ENCODE measurements around the gene IL1RAP.

The IL1RAP gene

DNA sequence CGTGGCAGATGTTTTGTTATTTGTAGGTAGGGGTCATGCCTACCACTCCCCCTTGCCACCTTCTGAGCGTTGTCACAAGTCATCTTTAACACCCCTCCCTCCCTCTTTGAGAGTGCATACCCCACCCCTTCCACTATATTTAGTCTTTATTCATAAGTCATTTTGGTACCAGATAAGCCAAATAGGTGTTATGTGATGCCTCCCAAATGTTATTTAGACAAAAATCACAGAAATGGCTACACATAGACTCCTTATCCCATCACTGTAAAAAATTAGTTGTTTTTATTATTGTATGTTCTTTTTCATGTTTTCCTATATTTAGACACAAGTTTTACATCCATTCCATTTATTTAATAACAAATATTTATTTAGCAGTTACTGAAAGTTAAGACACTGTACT lies 93.1 kb downstream of the IL1RAP start:
- no peak for FAIRE-seq
- no peak for DNase-seq (ENCODE audit: low spot score)

GRCh38 chr3:190608850-190609589 lies 95.1 kb downstream of the IL1RAP start:
- DNase-seq (ENCODE audit: low spot score): no peak
- no peak for FAIRE-seq

GRCh38 chr3:190614226-190615059 lies 100.6 kb downstream of the IL1RAP start:
- DNase-seq (ENCODE audit: low spot score): no peak
- FAIRE-seq: no peak

GRCh38 chr3:190615060-190615384 lies 101.1 kb downstream of the IL1RAP start:
- DNase-seq (ENCODE audit: low spot score) (no peak), FAIRE-seq (no peak)

DNA sequence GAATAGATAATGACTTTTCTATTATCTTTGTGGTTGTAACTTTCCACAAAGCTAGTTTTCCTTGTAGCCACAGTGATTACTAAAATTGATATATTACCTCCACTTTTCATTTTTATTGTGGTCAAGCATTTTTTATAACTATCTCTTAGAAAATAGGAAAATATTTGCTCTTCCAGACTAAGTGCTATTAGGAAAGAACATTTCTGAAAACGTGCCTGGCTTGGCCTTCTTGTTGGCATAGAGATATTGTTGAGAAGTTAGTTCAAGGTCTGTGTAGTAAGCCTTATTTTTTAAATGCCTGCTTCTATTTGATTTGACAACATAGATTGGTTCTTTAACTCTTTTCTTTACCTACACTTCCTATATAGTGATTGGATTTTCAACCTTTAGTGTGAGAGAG lies 101.7 kb downstream of the IL1RAP start:
- DNase-seq (ENCODE audit: low spot score) (no peak), FAIRE-seq (no peak)

DNA sequence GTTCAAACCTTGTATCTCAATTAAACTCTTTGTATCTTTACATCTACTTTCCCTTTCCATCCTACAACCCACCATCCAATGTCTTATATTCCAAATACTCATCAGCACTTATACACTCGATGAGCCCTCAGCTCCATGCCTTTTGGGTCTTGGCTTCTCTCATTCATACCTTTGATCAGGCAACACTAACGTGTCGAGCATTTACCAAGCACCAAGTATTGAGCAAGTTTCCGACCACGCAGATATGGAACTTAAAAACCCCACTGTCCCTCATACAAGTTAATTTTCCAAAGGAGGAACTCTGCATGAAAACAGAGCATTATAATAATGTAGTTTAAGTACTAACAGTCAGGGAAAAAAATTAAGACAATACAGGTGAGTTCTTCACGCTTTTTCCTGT lies 102.8 kb downstream of the IL1RAP start:
- DNase-seq (ENCODE audit: low spot score) (no peak), FAIRE-seq (no peak)

DNA sequence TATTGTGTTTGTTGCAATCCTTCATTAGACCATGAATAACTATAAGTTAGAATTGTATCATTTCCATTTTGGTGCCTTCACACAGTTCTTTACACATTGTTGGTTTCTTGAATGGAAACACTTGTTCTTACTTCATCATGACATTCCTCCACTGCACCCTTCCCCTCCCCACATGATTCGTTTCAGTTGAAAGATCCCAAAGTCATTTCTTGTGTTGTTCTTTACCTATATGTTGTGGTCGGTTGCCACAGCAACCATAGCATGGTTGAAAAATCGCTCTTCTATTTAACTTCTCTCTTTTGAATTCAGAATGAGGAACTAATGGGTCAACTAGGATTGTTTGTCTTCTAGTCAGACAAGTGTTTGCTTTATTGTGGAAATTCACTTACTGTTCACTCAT lies 103.3 kb downstream of the IL1RAP start:
- FAIRE-seq: no peak
- no peak for DNase-seq (ENCODE audit: low spot score)

DNA sequence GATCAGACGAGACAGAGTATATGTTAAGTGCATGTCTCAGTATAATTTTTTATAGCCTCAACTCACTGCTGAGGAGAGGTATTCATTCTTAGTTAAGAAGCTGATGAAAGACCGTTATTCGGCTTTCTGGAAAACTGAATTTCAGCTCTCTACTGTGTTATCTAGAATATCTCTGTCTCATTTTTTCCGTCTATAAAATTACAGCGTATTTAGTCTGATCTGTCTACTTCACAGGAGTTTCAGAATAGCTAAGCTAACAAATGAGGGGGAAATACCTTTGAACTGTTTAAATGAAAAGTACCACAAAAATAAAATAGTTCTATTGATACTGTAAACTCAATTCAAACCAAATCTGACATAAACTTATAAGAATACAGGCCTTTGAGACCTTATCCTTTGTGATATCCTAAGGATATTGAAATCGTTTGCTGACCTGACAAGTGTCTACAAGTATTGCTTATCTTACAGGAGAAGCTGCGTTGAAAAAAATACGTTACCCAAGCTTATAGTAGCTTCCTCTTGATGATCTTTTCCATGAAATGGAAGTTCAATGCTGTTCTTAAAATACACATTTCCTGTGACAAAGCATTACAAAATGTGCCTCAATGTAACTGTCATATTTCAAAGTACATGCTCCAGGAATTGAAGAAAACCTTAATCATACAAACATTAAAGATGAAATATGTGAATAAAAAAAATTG lies 104.6 kb downstream of the IL1RAP start:
- DNase-seq (ENCODE audit: low spot score) (no peak), FAIRE-seq (no peak)

GRCh38 chr3:190619353-190619752 lies 105.5 kb downstream of the IL1RAP start:
- DNase-seq (ENCODE audit: low spot score) (no peak), FAIRE-seq (no peak)

DNA sequence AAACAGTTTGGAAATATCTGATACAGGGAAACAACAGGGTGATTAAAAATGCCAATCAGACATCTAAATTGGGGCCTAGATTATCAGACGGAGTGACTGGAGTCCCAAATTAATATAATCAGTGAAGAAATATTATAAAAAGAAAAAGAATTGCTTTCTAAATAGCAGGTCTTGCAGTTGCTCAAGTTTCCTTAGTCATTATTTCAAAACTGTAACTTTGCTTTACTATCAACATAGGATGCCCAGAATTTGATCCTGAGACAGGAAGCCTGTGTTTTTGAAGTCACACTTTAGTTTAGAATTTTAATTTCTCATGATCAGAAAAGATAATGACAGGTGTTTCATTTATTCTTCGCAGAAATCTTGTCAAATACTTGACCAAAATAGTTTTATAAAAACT lies 105.9 kb downstream of the IL1RAP start:
- FAIRE-seq (no peak), DNase-seq (ENCODE audit: low spot score) (no peak)

GRCh38 chr3:190620886-190621608 lies 107.2 kb downstream of the IL1RAP start:
- DNase-seq (ENCODE audit: low spot score) (no peak), FAIRE-seq (no peak)

- no peak for DNase-seq (ENCODE audit: low spot score)
- no peak for FAIRE-seq
Measured at GRCh38 chr3:190621927-190622326, 108.0 kb downstream of the IL1RAP start.

DNA sequence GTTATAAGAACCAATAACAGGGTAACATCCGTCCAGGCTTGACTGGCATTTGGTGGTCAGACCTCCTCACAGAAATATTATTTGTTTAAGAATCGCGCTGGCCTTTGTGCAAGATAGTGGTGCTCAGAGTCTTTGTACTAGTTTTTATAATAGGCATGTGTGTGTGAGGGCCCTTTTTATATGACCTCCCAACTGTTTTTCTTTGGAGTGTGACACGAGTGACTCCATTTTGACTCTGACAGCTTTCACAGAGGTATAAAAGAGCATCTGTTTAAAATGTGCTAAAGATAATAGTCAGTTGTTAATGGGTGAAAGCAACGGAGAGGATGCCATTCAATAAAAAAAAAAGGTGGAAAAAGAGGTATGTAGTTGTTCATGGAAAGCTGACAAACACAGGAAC lies 110.4 kb downstream of the IL1RAP start:
- FAIRE-seq (no peak), DNase-seq (ENCODE audit: low spot score) (no peak)

DNA sequence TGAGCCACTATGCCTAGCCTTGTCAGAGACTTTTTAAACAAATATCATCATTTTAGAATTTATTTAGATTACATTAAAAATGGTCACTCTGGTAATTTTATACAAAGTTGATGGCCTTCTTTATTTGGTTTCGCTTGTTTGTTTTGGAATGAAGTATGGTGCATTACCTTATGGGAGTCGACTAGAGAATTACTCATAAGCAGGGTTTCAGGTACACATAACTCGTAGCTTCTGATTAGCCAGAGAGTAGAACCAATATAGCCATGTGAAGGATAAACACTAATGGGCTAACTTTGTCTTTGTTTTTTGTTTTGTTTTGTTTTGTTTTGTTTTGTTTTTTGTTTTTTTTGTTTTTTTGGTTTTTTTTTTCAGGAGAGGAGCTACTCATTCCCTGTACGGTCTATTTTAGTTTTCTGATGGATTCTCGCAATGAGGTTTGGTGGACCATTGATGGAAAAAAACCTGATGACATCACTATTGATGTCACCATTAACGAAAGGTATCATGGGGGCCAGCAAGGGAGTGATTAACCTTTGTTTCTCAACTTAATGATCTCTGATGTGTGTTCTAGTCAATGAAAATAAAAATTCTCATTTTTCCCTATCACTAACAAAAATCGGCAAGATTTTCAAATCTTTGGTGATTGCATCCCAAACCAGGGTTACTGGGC lies 113.2 kb downstream of the IL1RAP start:
- DNase-seq (ENCODE audit: low spot score): no peak
- no peak for FAIRE-seq

DNA sequence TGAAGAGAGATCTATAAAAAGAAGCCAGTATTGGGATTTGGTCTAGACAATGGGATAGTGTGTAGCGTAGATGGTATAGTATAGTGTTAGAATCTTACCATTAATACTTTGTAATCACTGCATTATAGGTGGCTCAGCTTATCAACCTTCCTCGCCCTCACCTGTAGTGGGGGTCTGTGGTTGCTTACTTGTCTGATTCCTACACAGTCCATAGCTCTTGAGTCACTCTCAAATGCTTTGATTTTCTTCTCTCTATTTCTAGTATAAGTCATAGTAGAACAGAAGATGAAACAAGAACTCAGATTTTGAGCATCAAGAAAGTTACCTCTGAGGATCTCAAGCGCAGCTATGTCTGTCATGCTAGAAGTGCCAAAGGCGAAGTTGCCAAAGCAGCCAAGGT lies 115.2 kb downstream of the IL1RAP start:
- DNase-seq (ENCODE audit: low spot score): no peak
- no peak for FAIRE-seq

GRCh38 chr3:190631295-190631694 lies 117.4 kb downstream of the IL1RAP start:
- DNase-seq (ENCODE audit: low spot score) (no peak), FAIRE-seq (no peak)

DNA sequence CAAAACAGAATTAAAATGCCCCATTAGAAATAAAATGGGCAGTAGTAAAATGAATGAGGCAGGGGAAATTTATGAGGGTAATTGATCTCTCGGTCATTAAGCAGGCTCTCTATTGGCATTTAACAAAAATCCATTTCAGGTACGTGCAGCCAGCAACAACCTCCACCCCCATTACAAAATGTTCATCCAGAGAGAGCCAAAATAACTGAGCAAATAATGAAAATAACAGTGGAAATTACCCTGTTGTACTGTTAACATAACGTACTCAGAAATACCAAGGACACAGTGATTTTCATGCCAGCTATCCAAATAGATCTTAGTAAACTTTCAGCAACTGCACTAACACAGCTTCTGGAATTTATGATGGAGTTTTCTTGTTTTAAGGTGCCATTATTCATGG lies 127.7 kb downstream of the IL1RAP start:
- DNase-seq (ENCODE audit: low spot score) (no peak), FAIRE-seq (no peak)

- FAIRE-seq (no peak), DNase-seq (ENCODE audit: low spot score) (no peak)
Measured at GRCh38 chr3:190642016-190642415, 128.1 kb downstream of the IL1RAP start.

DNA sequence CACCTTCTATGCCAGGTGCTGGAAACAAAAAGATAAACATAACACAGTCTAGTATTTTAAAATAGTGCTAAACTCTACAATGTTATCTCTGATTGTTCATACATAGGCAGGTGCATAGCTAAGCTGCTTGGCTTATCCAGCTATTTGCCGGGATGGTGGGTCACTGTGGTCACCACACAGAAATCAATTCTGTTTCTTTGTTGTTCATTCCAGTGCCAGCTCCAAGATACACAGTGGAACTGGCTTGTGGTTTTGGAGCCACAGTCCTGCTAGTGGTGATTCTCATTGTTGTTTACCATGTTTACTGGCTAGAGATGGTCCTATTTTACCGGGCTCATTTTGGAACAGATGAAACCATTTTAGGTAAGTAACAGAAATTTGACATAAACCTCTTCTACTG lies 130.2 kb downstream of the IL1RAP start:
- DNase-seq (ENCODE audit: low spot score): no peak

GRCh38 chr3:190644766-190645165 lies 130.9 kb downstream of the IL1RAP start:
- DNase-seq (ENCODE audit: low spot score): no peak
- FAIRE-seq: no peak

More for the DNA sequence above, 130.2 kb downstream of the IL1RAP start:
- no peak for FAIRE-seq

DNA sequence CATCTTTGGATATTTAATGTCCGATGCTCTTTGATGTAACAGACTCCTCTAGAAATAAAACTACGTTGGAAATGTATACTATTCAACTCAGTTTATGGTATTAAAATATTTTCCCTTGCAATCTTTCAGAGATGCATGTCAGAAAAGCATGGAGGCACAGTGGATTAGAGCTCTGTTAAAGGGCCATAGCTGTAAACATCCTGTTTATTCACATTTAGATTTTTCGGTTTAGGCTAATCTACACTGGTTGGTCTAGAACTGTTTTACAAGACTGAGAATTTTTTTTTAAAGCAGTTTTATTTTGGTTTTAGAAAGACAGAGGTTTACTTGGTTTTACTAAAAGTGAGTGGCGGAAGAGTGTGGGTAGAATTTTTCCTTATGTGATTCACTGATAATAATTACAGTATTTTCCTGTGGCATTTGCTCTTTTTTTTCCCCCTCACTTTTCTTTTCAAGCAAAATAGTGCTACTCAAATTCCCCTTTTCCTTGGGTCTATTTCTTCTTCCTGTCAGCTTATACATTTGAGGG lies 132.1 kb downstream of the IL1RAP start:
- FAIRE-seq: no peak
- DNase-seq (ENCODE audit: low spot score): no peak

All from urothelium cell line (cell line).